Tracheal epithelial cell (primary cell): ENCODE data around the gene C19orf53. TPM values are rescaled to one million over a fixed set of nuclear protein-coding genes. Genes with fewer than 3 reads are reported as not detected.

Source experiments
- total RNA-seq: library from RNA; depleted of rRNA; stranded (reverse); fragments of >200 nt; gene quantifications from 2 replicates; pipeline ENCODE4 v1.2.1, GENCODE V29; 2014

Gene C19orf53
- total RNA-seq: 46.5 and 55.9 TPM in 2 replicates

GRCh38 chr19:13774217-13775191 is at the start of gene C19orf53:
C19orf53 (plus strand) TSS chr19:13774456; CDS start chr19:13774478, 22 bp downstream.

DNA sequence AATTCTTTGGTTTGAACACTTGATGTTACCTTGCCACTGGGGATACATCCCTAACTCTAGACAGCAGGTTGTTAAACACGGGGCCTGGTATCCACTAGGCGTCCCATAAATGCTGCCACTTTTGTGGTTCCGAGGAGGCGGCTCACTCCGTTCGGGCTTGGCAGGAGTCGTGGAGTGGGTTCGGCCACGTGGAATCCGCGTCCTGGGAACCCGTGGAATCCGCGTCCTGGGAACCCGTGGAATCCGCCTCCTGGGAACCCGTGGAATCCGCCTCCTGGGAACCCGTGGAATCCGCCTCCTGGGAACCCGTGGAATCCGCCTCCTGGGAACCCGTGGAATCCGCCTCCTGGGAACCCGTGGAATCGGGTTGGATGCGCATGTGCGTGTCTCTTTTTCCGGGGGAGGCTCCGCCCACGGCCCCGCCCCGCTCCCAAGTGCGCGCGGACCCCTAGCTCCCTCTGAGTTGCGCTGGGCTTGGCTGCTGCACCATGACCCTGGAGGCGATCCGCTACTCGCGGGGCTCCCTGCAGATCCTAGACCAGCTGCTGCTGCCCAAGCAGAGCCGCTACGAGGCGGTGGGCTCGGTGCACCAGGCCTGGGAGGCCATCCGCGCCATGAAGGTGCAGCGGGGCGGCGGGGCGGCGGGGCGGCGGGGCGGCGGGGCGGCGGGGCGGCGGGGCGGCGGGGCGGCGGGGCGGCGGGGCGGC is 10.0 kb upstream of the C19orf53 start, which contains the start of gene MRI1:
Gene MRI1, plus strand, starts transcription at position 422 of the 707 bp plus-strand sequence. Its CDS starts 67 bp downstream, at position 489.

GRCh38 chr19:13794757-13795589 is 20.7 kb downstream of the C19orf53 start, which contains the start of gene ZSWIM4:
ZSWIM4 (plus strand) TSS chr19:13795443; CDS start chr19:13795649, 206 bp downstream.

Other genes starting within 250 kb of the C19orf53 start
- 48.9 and 57.1 TPM in 2 replicates for gene MRI1, start 9.9 kb upstream of the C19orf53 start, total RNA-seq
- gene ZSWIM4, start 21.0 kb downstream of the C19orf53 start, total RNA-seq: 2.3 and 16.4 TPM in 2 replicates
- 0.96 TPM in 1 of 2 replicates, not detected in the other for gene NANOS3, start 102.7 kb downstream of the C19orf53 start, total RNA-seq
- gene BRME1, start 131.7 kb downstream of the C19orf53 start, total RNA-seq: under 0.01 TPM in 1 of 2 replicates, not detected in the other
- gene CC2D1A, start 131.7 kb downstream of the C19orf53 start, total RNA-seq: 9.6 and 10.9 TPM in 2 replicates
- gene PODNL1, start 164.0 kb downstream of the C19orf53 start, total RNA-seq: 0.21 and 0.72 TPM in 2 replicates
- gene DCAF15, start 178.1 kb downstream of the C19orf53 start, total RNA-seq: 4.0 and 7.0 TPM in 2 replicates
- 1.2 and 1.9 TPM in 2 replicates for gene RFX1, start 231.9 kb downstream of the C19orf53 start, total RNA-seq